ENCODE results near the gene TEX55. TPM values are rescaled to one million over a fixed set of nuclear protein-coding genes. Genes with fewer than 3 reads are reported as not detected.

TEX55 gene
- total and polyA plus RNA-seq, 9 of the 15 experiments (the other 6 are each of a cell fraction or from before 2014, with no cell fraction given): not detected

- TF ChIP-seq E2F1 (CRISPR knock-in tag; IDR thresholded peaks at IDR 0.05): no peak
- no peak for TF ChIP-seq ZNF146 (CRISPR knock-in tag; IDR thresholded peaks at IDR 0.05; ENCODE audit: unreplicated experiment)
- TF ChIP-seq ZNF696 (CRISPR knock-in tag; conservative IDR thresholded peaks at IDR 0.05): no peak
- no peak for TF ChIP-seq NFIC (IDR thresholded peaks at IDR 0.05)
These were observed 14.4 kb downstream of the TEX55 start (continued) for GRCh38 chr3:119160361-119160760.

- no peak for ATAC-seq
- no TSS peak for BruUV-seq (replicated peaks)
- 0% methylated on average over 1 of the region's 1 CpG for WGBS (ENCODE audit: insufficient coverage, low coverage, missing lambda C conversion rate)
- Histone ChIP-seq H4K20me1 (replicated peaks; ENCODE audit: control insufficient read depth, insufficient read depth, low read length) (no peaks in the 10 kb centered on the region), H2AFZ (ENCODE audit: low read depth, low read length) (no peak overlapping the region), H3K27ac (ENCODE audit: extremely low read depth, low read depth, low read length) (no peak overlapping the region), H3K9ac (ENCODE audit: insufficient read depth in 1 of 2, low read depth in 2 of 2, low read length in 2 of 2) (no peak overlapping the region), H3K4me1 (replicated peaks in 1 of 2; ENCODE audit: control insufficient read depth in 2 of 2, insufficient read depth in 2 of 2, low read length in 2 of 2) (no peaks in the 10 kb centered on the region; a peak in 1 of 5 replicates), H3K9me1 (ENCODE audit: control insufficient read depth, insufficient read depth, low read length) (no peaks in the 10 kb centered on the region), H3K4me3 (no peak overlapping the region), H3K9me3 (replicated peaks; ENCODE audit: control insufficient read depth, insufficient read depth, low read depth, low read length) (no peaks in the 10 kb centered on the region), H3K36me3 (ENCODE audit: control insufficient read depth, insufficient read depth, low read length) (no peaks in the 10 kb centered on the region), H3K79me2 (ENCODE audit: control insufficient read depth, insufficient read depth, low read length) (no peaks in the 10 kb centered on the region), H3K4me2 (ENCODE audit: insufficient read depth, low read length) (no peak overlapping the region), H3K27me3 (ENCODE audit: control insufficient read depth in 2 of 2, insufficient read depth in 2 of 2, low read length in 2 of 2) (no peaks in the 10 kb centered on the region)
- CTCF ChIA-PET (ENCODE audit: low intra/inter-chr PET ratio): no interaction called here
- intact Hi-C loops (cut with micrococcal nuclease) (no loop called here), in situ Hi-C loops (cut with MboI) (no loop called here)
- POLR2A ChIA-PET: no interaction called here
- no peak for FAIRE-seq
- DNase-seq (ENCODE audit: extremely low read depth in 1 of 4, low spot score in 3 of 4): no peak
- TF ChIP-seq ILK (tag; IDR thresholded peaks at IDR 0.05; ENCODE audit: borderline replicate concordance, low read depth): no peak
- TF ChIP-seq CBFB (CRISPR knock-in tag; IDR thresholded peaks at IDR 0.05): no peak
- no peak for TF ChIP-seq KLF6 (CRISPR knock-in tag; IDR thresholded peaks at IDR 0.05; ENCODE audit: borderline replicate concordance)
- no peak for TF ChIP-seq MYBL2 (IDR thresholded peaks at IDR 0.05; ENCODE audit: low read depth)
- TF ChIP-seq MYBL2 (CRISPR knock-in tag; IDR thresholded peaks at IDR 0.05; ENCODE audit: borderline replicate concordance): no peak
- no peak for TF ChIP-seq SOX6 (IDR thresholded peaks at IDR 0.05)
- no peak for TF ChIP-seq ZBTB7A (IDR thresholded peaks at IDR 0.05; ENCODE audit: borderline replicate concordance, control insufficient read depth, low read depth, low read length)
- TF ChIP-seq FOXM1 (IDR thresholded peaks at IDR 0.05; ENCODE audit: low read depth): no peak
- TF ChIP-seq FOXM1 (CRISPR knock-in tag; IDR thresholded peaks at IDR 0.05; ENCODE audit: low read depth): no peak
- TF ChIP-seq FOSL1 (tag; conservative IDR thresholded peaks at IDR 0.05): no peak
- no peak for TF ChIP-seq FUS (optimal IDR thresholded peaks at IDR 0.05; ENCODE audit: low read depth, low read length)
- no peak for TF ChIP-seq BRD4 (IDR thresholded peaks at IDR 0.05)
- no peak for TF ChIP-seq HINFP (tag; conservative IDR thresholded peaks at IDR 0.05; ENCODE audit: low read depth)
- no peak for TF ChIP-seq ZNF232 (CRISPR knock-in tag; IDR thresholded peaks at IDR 0.05)
- no peak for TF ChIP-seq HBP1 (CRISPR knock-in tag; IDR thresholded peaks at IDR 0.05)
- TF ChIP-seq CBX3 (IDR thresholded peaks at IDR 0.05; ENCODE audit: borderline replicate concordance in 1 of 2, low read length in 2 of 2): no peak
These were observed 14.8 kb downstream of the TEX55 start for GRCh38 chr3:119160815-119161214.
